Effector CD8-positive, alpha-beta T cell (primary cell): ENCODE measurements around the gene HCCS.

Source experiments
- DNase-seq: peaks from one replicate; lab custom pipeline; 2025; lab: John Stamatoyannopoulos, UW
- total RNA-seq, 4 experiments: gene quantifications; one replicate each; lab custom pipeline; 2026; lab: John Stamatoyannopoulos, UW

Gene HCCS
- 12.2 to 16.6 (median 14.2) reads per million in 4 experiments for total RNA-seq

- peak; percentile 65 for DNase-seq
Measured at GRCh38 chrX:11111037-11111851, at the start of gene HCCS. Gene HCCS, plus strand, starts transcription at chrX:11111332. Its CDS starts 729 bp downstream, at chrX:11112061.

- no peak for DNase-seq
Measured at GRCh38 chrX:11064276-11064675, 46.9 kb upstream of the HCCS start.

GRCh38 chrX:11064851-11065600 lies 46.1 kb upstream of the HCCS start:
- DNase-seq: no peak

GRCh38 chrX:11066812-11067211 lies 44.3 kb upstream of the HCCS start:
- no peak for DNase-seq

- no peak for DNase-seq
Measured at GRCh38 chrX:11073381-11073780, 37.8 kb upstream of the HCCS start.

GRCh38 chrX:11080741-11081305 lies 30.3 kb upstream of the HCCS start:
- DNase-seq: no peak

- no peak for DNase-seq
Measured at GRCh38 chrX:11081511-11081910, 29.6 kb upstream of the HCCS start.

GRCh38 chrX:11085305-11085704 lies 25.8 kb upstream of the HCCS start:
- DNase-seq: no peak

GRCh38 chrX:11089802-11090201 lies 21.3 kb upstream of the HCCS start:
- DNase-seq: no peak

- DNase-seq: no peak
Measured at GRCh38 chrX:11097933-11098332, 13.2 kb upstream of the HCCS start.

GRCh38 chrX:11099465-11099864 lies 11.7 kb upstream of the HCCS start:
- no peak for DNase-seq

- no peak for DNase-seq
Measured at GRCh38 chrX:11100281-11101035, 10.7 kb upstream of the HCCS start.

GRCh38 chrX:11103006-11103405 lies 8.1 kb upstream of the HCCS start:
- DNase-seq: no peak

GRCh38 chrX:11103751-11104150 lies 7.4 kb upstream of the HCCS start:
- no peak for DNase-seq

- no peak for DNase-seq
Measured at GRCh38 chrX:11105080-11105479, 6.1 kb upstream of the HCCS start.

- DNase-seq: no peak
Measured at GRCh38 chrX:11108253-11108941, 2.7 kb upstream of the HCCS start.

- no peak for DNase-seq
Measured at GRCh38 chrX:11109968-11110367, 1.2 kb upstream of the HCCS start.

GRCh38 chrX:11111947-11112346 lies 815 bp downstream of the HCCS start:
- DNase-seq: no peak

GRCh38 chrX:11113731-11114130 lies 2.6 kb downstream of the HCCS start:
- DNase-seq: no peak

GRCh38 chrX:11117745-11118144 lies 6.6 kb downstream of the HCCS start:
- no peak for DNase-seq

- DNase-seq: no peak
Measured at GRCh38 chrX:11119313-11119943, 8.3 kb downstream of the HCCS start.
